HG02943 (cell line): ENCODE data around the gene PCP4.

Source experiments
- ATAC-seq: cut with Tn5 transposase; IDR thresholded peaks from one replicate; pipeline ENCODE4 v1.9.1; 2021; ENCODE audit warnings: mild to moderate bottlenecking, low read depth, moderate library complexity; ENCODE audit not compliant: unreplicated experiment

PCP4 gene

GRCh38 chr21:39867198-39867650, at the start of gene PCP4:
TSS of gene PCP4 (plus strand) at chr21:39867438. CDS start at chr21:39867502, 64 bp downstream.
- no peak for ATAC-seq

- ATAC-seq: no peak
These were observed 48.7 kb upstream of the PCP4 start for GRCh38 chr21:39818557-39818956.

GRCh38 chr21:39822042-39822441, 45.2 kb upstream of the PCP4 start:
- ATAC-seq: no peak

- ATAC-seq: no peak
These were observed 42.0 kb upstream of the PCP4 start for GRCh38 chr21:39825250-39825649.

- no peak for ATAC-seq
These were observed 32.7 kb upstream of the PCP4 start for GRCh38 chr21:39834543-39834942.

- ATAC-seq: no peak
These were observed 29.3 kb upstream of the PCP4 start for GRCh38 chr21:39837861-39838359.

- ATAC-seq: no peak
These were observed 26.7 kb upstream of the PCP4 start for GRCh38 chr21:39840373-39841097.

GRCh38 chr21:39842741-39843459, 24.3 kb upstream of the PCP4 start:
- ATAC-seq: no peak

GRCh38 chr21:39843483-39843882, 23.8 kb upstream of the PCP4 start:
- no peak for ATAC-seq

GRCh38 chr21:39843916-39844315, 23.3 kb upstream of the PCP4 start:
- no peak for ATAC-seq

- ATAC-seq: no peak
These were observed 21.6 kb upstream of the PCP4 start for GRCh38 chr21:39845571-39846130.

- no peak for ATAC-seq
These were observed 19.4 kb upstream of the PCP4 start for GRCh38 chr21:39847877-39848276.

- ATAC-seq: no peak
These were observed 18.1 kb upstream of the PCP4 start for GRCh38 chr21:39849014-39849655.

- ATAC-seq: no peak
These were observed 16.9 kb upstream of the PCP4 start for GRCh38 chr21:39850333-39850732.

GRCh38 chr21:39851002-39851618, 16.1 kb upstream of the PCP4 start:
- ATAC-seq: no peak

GRCh38 chr21:39852021-39852721, 15.1 kb upstream of the PCP4 start:
- no peak for ATAC-seq

- no peak for ATAC-seq
These were observed 14.3 kb upstream of the PCP4 start for GRCh38 chr21:39852726-39853500.

GRCh38 chr21:39854572-39854971, 12.7 kb upstream of the PCP4 start:
- ATAC-seq: no peak

GRCh38 chr21:39855595-39855994, 11.6 kb upstream of the PCP4 start:
- ATAC-seq: no peak
